Right hindlimb (tissue), 1 donor: Measurements from ENCODE around the gene SEC14L1.

ENCODE experiments used
- DNase-seq: peaks from one replicate; pipeline ENCODE4 v3.0.0-alpha.2; 2018

Gene SEC14L1

GRCh38 chr17:77217566-77217965 lies 76.8 kb downstream of the SEC14L1 start:
- peak; percentile 19 for DNase-seq

DNA sequence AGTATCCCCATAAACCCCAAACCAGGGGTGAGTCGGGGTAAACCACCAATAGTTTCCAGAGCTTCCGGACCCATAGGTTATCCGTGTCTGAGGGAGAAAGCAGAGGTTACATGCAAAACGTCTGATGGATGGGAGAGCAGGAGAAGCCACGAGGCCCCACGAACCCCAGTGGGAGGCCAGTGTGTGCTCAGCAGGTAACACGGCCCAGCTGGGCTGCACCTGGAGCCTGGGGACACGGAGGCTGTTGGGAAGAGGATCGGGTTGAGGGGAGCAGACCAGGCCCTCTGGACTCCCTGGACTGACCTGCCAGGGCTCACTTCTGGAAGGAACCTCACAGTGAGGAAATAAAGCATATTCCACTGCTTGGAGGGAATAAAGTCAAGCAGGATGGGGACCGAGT lies 78.1 kb downstream of the SEC14L1 start:
- peak; percentile 13 for DNase-seq

GRCh38 chr17:77222356-77222755 lies 81.6 kb downstream of the SEC14L1 start:
- DNase-seq = no peak

DNA sequence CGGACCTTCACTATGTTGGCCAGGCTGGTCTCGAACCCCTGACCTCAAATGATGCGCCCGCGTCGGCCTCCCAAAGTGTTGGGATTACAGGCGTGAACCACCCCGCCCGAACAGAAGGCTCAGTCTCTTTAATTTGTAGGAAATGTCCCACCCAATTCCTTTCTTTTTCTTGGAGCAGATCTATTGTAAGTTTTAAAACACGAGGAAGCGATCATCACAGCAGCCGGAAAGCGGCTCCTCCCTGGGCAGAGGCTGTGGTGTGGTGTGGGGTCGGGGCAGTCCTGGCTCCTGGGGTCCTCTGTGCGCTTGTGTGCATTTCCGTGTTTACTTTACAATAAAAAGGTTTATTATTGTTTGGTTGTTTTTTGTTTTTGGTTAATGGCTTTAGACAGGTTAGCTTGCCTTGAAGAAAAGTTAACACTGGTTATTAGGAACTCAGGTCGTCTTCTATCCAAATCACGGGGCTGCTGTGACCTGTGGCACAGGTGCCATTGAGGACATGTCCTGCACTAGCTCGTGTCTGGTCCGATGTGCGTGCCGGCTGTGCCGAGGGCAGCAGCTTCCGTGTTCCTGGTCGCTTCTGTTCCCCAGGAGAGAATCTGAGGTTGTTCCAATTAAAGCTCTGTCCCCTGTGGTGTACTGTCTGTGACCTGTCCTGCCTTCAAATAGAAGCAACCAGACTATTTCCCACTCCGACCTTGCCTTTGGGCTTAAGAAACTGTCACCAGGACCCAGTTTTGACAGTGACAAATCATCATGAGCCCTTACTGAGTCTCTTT lies 83.1 kb downstream of the SEC14L1 start:
- DNase-seq = no peak

DNA sequence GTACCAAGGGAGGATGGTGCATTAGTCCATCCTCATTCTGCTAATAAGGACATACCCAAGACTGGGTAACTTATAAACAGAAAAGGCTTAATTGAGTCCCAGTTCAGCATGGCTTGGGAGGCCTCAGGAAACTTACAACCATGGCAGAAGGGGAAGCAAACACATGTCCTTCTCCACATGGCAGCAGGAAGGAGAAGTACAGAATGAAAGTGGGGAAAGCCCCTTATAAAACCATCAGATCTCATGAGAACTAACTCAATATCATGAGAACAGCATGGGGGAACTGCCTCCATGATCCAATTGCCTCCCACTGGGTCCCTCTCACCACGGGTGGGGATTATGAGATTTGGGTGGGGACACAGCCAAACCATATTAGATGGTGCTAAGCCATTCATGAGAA lies 84.5 kb downstream of the SEC14L1 start:
- no peak for DNase-seq

- no peak for DNase-seq
These were observed 86.9 kb downstream of the SEC14L1 start for GRCh38 chr17:77227461-77228240.

DNA sequence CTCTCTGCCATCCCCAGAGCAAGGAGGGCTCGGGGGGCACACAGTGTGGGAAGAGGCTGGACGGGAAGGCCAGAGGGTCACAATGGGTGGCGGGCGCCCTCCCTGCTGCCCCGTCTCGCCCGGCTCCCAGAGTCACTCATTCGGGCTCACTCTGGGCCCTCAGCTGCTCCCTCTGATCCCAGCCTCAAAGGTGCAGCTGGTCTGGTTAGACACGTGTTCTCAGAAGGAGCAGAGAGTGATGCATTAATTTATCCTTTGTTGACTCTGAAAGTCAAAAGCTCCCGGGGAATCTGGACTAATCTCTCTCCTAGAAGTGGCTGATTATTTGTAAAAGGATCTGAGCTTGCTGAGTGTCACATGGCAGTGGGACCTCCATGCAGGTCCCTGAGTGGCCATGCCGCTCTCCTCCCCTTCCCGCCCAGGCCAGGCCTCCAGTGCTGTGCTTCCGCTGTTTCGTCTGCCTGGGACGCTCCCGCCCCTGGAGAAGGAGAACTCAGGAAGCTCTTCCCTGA lies 87.5 kb downstream of the SEC14L1 start:
- no peak for DNase-seq

GRCh38 chr17:77228816-77229215 lies 88.0 kb downstream of the SEC14L1 start:
- no peak for DNase-seq

- DNase-seq = no peak
These were observed 89.1 kb downstream of the SEC14L1 start for GRCh38 chr17:77229786-77230435.

DNA sequence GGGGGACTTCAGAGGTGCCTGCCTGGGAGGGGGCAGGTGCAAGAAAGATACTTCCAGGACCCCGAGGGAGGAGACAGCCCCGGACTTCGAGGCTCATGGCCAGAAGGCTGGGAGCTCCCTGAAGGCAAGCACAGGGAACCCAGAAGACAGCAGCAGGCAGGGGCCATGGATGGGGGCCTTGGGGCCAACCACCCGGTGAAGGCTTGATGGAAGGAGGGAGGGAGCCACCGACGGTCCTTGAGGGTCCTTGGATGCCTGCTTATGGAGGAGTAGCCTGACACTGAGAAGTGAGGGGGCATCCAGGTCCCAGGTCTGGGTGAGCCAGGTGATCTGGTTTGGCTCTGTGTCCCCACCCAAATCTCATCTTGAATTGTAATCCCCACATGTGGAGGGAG lies 89.7 kb downstream of the SEC14L1 start:
- no peak for DNase-seq

DNA sequence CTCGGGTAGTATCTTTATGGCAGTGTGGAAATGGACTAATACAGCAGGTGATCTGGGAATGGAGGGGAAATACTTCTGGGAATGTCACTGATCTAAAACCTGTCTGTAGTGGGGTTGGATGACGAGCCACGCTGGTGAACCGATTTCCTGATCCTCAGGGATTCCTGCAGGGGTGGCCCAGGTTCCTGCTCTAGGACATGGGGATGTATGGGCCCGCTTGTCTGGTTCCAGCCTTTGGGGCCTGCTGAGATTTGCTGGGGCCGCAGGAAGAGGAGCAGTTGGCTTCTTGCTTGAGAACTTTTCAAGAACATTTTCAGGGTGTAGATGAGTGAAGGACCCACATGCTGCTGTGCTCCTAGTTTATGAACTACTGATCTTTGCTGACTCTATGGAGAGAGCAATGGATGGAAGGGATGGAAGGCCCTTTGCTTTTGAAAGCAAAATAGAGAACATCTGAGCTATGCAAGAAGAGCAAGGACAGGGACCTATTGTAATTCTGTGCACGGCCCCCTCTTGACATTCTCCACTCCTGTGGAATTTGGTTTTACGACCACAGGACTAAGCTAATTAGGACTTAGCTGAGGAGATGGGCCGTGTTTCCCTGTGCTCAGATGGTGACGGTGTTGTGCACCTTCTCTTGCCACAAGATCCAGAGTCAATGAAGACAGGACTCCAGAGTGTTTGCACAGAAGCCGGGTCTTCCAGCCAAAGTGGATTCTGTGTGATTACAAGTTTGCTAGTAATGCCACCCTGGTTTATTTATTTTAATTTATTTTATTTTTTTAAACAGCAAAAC lies 90.5 kb downstream of the SEC14L1 start:
- DNase-seq = no peak

- no peak for DNase-seq
These were observed 92.4 kb downstream of the SEC14L1 start for GRCh38 chr17:77233127-77233526.

DNA sequence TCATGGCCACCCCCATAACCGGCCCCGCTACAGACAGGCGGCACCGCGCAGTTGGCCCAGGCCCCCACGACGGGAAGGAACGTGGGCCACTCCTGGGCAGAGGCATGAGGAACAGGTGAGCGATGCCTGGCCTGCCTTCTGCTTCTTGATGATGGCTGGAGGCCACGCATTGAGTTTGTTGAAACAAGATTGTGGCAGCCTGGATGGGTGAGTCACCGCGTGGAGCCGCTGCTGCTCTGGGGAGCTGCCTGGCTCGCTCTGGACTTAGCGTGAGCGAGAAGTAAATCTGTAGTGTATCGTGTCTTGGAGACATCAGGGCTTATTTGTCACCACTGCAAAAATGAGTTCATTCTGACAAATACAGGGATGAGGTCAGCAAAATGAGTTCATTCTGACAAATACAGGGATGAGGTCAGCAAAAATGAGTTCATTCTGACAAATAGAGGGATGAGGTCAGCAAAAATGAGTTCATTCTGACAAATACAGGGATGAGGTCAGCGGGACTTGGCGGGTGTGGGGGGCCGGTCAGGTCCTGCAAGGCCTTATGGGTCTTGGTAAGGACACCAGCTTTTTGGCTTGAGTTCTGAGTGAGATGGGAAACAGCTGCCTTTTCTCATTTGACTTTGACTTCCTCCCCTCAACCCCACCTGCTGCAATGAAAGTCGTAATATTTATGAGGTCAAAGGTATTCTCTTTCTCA lies 93.0 kb downstream of the SEC14L1 start:
- DNase-seq = no peak

GRCh38 chr17:77234695-77235094 lies 93.9 kb downstream of the SEC14L1 start:
- no peak for DNase-seq

DNA sequence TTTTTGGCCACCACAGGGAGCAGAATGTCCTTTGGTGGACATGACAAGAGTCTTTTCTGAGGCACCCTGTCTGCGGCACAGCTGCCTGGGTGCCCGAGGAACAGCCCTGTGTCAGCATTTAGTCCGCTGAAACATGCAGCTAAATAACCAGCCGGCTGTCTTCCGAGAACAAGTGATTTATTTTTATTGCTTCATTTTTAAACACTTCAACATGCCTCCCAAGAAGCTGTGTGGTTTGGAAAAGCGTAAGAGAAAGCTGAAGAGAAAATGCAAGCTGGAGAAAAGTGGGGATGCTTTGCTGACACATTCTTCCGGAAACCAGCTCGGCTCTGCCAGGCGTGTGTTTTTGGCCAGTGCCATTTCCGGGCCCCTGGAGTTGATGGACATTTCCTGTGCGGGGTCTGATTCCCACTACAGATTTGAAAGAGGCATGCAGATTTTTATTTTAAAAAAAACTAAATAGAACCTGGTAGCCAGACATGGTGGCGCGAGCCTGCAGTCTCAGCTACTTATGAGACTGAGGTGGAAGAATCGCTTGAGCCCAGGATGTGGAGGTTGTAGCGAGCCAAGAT lies 94.7 kb downstream of the SEC14L1 start:
- peak; percentile 69 for DNase-seq

GRCh38 chr17:77237232-77238008 lies 96.7 kb downstream of the SEC14L1 start:
- DNase-seq = no peak

- DNase-seq = no peak
These were observed 100.2 kb downstream of the SEC14L1 start for GRCh38 chr17:77240976-77241375.

DNA sequence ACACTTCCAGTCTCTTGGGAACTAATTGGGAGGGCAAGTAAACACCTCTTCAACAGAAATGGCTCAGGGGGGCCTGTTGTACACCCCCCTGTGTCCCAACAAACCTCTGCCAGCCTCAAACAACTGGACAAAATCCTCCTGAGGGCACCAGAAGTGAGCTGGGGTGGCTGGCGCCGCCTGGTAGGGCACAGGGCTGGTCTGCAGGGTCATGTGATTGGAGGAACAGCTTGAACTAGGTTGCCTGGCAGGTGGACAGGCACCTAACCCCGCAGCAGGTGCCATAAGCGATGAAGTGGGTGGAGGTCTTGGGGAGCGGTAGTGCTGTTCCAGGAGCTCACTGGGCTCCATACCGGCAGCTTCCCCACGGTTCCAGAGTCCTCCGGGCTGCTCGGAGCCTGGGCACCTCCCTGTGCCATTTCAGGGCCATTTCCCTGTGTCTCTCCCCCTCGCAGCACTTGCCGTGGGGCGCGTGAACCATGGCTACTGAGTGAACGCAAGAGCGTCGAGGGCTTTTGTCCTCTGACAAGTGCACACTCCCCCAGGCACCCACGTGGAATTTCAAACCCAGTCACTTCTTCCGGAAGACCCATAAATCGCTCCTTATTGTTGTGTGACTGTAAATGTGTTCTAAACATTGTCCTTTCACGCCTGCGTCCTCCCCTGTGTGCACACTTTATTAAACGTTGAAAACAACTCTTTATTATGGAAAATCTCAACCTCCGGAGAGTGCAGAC lies 101.5 kb downstream of the SEC14L1 start:
- DNase-seq = no peak

DNA sequence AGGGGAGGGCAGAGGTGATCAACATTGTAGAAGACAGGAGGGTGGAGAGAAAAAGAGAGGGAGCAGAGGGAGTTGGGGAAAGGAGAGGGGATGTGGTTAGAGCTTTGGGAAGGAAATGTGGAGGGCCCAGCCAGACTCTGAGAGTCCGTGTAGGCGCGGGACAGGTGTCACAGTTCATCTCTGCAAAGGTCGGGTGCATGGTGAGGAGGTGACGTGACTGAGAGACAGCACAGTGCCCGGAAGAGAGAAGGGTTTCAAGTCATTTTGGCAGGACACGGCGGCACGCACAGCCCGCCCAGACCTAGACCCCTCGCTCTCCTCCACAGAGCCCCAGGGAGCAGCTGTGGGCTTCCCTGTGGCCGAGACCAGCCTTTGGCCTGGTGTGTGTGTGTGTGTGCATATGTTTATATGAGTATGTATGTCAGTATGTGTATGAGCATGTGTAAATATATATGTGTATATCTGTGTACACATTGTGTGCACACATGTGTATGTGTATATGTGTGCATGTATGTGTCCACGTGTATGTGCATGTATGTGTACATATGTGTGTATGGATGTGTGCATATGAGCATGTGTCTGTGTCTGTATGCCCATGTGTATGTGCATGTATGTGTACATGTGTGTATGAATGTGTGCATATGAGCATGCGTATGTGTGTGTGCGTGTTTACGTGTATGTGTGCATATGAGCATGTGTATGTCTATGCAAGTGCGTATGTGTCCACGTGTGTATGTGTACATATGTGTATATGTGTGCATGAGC lies 104.6 kb downstream of the SEC14L1 start:
- DNase-seq = no peak
